Anterior cingulate cortex (tissue), 58 donors: Measurements from ENCODE around the gene DHFR.
"Not testable (repeated sequence)": the region's sequence is repeated elsewhere in the genome, so short reads cannot be mapped to it uniquely, and the experiment has no call there.

Experiments used
- DNase-seq, 58 donors: peaks; one replicate each; lab custom pipeline; 2025; lab: John Stamatoyannopoulos, UW

Gene DHFR

DNA sequence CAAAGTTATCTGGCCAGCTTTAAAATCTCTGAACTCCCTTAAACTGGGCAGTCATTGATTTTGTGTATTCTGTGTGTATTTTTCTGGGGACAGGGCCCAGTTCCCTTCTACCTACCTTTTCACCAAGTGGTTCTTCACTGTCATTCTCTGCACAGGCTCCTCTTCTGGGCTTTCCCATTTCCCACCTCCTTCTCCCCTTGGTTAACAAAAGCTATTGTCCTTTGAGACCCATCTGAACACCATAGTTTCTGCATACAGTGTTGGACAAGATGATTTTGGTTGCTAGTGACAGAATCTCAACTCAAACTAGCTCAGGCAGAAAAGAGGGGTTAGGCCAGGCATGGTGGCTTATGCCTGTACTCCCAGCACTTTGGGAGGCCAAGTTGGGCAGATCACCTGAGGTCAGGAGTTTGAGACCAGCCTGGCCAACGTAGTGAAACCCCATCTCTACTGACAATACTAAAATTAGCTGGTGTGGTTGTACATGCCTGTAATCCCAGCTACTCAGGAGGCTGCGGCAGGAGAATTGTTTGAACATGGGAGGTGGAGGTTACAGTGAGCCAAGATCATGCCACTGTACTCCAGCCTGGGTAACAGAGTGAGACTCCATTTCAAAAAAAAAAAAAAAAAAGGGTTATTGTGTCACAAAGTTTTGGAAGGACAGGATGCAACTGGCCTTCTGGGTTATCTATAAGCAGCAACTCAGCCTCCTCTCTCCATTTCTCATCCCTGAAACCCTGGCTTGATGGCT lies 53.7 kb downstream of the DHFR start:
- DNase-seq, result no peak

DNA sequence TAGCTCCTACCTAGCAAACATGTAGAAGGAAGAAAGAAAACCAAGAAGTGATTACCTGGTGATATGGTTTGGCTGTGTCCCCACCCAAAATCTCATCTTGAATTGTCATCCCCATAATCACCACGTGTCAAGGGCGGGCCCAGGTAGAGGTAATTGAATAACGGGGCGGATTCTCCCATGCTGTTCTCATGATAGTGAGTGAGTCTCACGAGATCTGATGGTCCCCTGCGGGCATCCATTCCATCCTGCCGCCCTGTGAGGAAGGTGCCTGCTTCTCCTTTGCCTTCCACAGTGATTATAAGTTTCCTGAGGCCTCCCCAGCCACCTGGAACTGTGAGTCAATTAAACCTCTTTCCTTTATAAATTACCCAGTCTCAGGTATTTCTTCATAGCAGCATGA lies 57.3 kb downstream of the DHFR start:
- no peak for DNase-seq

DNA sequence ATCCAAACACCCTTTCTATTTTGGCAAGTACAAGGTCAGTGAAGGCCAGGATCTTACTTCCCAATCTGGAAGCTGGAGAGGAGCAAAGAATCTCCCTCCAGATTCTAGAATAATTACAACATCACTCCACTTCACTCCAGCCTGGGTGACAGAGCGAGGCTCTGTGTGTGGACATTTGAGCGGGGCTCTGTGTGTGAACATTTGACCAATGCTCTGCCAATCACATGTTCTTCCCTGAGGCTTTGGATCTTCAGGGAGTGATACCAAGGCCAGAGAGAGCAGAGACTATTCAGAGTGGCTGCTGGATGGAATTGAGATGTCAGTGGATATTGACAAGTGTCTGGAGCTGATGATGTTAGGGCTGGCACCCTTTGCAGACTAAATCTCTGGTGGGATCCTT lies 60.0 kb downstream of the DHFR start:
- DNase-seq, result no peak

DNA sequence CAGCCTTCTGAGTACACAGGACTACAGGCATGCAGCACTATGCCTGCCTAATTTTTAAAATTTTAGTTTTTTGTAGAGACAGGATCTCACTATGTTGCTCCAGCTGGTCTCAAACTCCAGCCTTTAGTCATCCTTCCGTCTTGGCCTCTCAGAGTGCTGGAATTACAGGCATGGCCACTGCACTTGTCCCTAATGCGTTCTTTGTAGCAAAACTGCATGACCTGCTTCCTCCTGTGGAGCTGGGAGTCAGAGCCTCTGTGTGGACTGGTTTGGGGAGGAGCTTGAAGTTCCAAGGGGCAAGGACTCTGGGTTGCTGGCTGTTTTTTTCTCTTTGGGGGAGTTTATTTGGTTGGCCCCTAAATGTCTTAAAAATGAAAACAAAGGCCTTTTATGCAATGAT lies 62.0 kb downstream of the DHFR start:
- no peak for DNase-seq

DNA sequence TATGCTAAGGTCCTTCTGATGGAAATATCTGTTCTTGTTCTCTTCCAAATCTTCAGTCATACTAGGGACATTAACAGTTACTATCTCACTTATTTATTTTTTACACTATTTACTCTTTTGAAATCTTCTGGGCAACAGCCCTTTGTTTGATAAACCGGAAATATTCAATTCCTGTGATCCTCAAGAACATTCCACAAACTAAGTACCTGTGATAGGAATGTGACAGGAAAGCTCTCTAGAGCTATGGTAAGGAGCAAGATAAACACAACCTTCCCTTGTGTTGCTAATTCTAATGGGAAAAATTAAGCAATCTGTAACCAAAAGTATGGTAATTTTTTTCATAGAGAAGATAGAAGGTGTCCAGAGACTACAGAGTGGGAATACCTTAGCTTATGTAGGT lies 62.7 kb downstream of the DHFR start:
- no peak for DNase-seq

DNA sequence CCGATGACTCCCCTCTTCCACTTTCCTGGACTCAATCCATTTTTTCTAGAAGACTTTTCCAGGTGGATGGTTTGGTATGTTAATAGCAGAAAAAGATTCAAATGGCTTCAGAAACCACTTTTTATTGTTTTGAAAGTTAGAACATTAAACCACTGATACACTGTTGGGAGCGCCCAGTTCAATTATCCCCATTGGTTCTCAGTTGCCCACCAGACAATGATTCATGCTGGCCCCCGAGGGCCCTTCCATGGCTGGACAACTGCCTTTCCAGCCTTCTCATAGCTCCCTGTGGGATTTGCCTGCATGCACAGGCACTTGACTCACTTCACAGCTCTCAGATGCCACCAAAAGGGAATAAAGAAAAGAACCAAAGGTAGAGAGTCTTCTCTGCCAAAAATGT lies 63.4 kb downstream of the DHFR start:
- DNase-seq, result no peak

DNA sequence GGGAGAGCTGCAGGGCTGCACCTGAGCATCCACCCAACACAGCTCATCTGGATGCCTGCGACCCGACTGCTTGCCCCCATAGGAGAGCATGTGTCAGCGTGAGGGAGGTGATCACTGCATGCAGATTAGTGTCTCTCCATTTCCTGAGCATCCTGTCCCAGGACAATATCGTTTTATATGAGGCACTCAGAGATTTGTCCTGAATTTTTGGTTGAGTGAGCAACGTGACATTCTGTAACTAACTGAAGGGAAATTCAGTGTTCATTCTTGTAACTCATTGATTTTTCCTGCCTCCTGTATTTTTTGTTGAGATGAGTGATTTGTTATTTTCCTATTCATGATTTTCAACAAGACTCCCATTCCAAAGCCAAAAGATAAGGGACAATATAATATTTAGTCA lies 64.0 kb downstream of the DHFR start:
- no peak for DNase-seq

DNA sequence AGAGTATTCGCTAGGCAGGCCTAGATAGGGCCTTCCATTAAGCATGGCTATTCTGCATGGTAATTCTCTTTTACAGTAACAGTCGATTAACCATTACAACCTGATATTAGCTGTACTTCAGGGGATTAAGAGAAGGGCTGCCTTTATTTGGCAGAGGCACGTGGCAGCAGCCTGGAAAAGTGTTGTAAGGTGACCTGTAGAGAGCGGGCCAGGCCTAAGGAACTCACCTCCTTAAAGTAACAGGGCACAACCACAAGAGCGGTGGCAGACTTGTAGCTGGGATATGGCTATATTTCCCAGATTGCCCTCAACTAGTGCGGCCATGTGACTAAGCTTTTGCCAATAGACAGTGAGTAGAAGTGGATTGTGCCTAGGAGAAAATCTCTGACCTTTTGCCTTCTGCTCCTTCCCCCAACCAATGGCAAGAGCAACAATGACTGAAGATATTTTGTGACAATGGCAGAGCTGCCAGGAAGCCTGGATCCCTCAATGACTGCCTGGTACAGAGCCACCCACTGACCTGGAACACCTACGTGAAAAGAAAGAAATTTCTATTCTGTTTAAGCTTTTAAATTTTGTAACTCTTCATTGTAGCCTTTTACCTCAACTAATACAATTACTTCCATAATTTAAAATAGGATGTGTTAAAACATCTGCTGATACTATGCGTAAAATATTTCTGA lies 65.8 kb downstream of the DHFR start:
- no peak for DNase-seq

DNA sequence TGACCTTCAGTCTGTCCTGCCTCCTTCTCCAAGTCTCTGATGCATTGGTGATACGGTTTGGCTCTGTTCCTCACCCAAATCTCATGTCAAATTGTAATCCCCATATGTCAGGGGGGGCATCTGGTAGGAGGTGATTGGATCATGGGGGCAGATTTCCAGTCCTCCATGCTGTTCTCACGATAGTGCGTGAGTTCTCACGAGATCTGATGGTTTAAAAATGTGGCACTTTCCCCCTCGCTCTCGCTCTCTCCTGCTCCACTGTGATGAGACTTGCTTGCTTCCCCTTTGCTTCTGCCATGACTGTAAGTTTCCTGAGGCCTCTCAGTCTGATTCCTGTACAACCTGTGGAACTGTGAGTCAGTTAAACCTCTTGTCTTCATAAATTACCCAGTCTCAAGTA lies 70.0 kb downstream of the DHFR start:
- no peak for DNase-seq

DNA sequence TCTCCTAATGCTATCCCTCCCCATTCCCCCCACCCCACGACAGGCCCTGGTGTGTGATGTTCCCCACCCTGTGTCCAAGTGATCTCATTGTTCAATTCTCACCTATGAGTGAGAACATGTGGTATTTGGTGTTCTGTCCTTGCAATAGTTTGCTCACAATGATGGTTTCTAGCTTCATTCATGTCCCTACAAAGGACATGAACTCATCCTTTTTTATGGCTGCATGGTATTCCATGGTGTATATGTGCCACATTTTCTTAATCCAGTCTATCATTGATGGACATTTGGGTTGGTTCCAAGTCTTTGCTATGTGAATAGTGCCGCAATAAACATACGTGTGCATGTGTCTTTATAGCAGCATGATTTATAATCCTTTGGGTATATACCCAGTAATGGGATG lies 74.5 kb downstream of the DHFR start:
- not testable (repeated sequence) for DNase-seq

DNA sequence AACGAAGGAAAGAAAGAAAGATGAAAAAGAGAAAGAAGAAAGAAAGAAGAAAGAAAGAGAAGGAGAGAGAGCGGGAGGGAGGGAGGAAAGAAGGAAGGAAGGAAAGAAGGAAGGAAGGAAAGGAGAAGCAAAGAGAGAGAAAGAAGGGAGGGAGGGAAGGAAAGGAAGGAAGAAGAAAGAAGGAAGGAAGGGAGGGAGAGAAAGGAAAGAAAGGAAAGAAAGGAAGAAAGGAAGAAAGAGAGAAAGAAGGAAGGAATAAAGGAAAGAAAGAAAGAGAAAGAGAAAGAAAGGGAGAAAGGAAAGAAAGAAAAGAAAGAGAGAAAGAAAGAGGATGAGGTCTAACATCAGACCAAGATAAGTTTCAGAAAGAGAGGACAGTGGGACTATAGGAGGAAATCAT lies 75.7 kb downstream of the DHFR start:
- DNase-seq, result no peak

DNA sequence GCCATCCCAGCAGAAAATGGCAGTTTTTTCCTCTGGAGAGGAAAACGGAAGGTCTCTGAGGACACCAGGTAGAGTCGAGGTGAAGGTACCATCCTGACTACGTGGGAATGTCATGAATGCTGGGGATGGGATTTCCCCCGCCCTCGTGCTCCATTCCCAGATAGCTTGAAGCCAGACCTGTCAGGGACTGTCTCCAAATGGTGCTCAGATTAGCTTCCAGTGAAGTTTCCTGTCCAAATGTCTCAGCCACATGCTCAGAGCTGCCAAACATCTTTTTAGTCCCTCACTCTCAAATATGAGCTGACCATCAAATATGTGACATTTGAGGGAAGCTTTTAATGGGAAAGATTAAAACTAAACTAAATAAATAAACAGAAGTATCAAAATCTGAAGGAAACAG lies 77.1 kb downstream of the DHFR start:
- DNase-seq, result no peak

DNA sequence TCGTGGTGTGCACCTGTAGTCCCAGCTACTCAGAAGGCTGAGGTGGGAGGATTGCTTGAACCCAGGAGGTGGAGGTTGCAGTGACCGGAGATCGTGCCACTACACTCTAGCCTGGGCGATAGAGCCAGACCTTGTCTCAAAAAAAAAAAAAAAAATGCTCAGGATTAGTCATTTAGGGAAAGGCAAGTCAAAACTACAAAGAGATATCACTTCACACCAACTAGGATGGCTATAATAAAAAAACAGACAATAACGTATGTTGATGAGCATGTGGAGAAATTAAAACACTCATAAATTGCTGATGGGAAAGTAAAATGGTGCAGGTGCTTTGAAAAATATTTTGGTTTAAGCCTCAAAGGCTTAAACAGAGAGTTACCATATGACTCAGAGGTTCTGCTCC lies 78.4 kb downstream of the DHFR start:
- no peak for DNase-seq
